Glutamatergic neuron (in vitro differentiated cells): ENCODE data around the gene GFRA1. TPM values are rescaled to one million over a fixed set of nuclear protein-coding genes. Genes with fewer than 3 reads are reported as not detected.

Experiments used
- DNase-seq: peaks from one replicate; pipeline ENCODE4 v3.0.0; 2022
- H3K27ac Mint-ChIP-seq: one replicate; pipeline ENCODE4 v1.8.0; 2020; ENCODE audit warnings: mild to moderate bottlenecking, mixed read lengths, inconsistent platforms; ENCODE audit not compliant: unreplicated experiment
- H3K27me3 Mint-ChIP-seq: one replicate; pipeline ENCODE4 v1.8.0; 2020; ENCODE audit warnings: mild to moderate bottlenecking, moderate library complexity, mixed read lengths, inconsistent platforms; ENCODE audit not compliant: unreplicated experiment
- H3K36me3 Mint-ChIP-seq: one replicate; pipeline ENCODE4 v1.8.0; 2020; ENCODE audit warnings: mild to moderate bottlenecking, mixed read lengths, inconsistent platforms; ENCODE audit not compliant: unreplicated experiment
- H3K4me1 Mint-ChIP-seq: one replicate; pipeline ENCODE4 v1.8.0; 2020; ENCODE audit warnings: mild to moderate bottlenecking, low read depth, mixed read lengths, inconsistent platforms; ENCODE audit not compliant: unreplicated experiment
- H3K4me3 Mint-ChIP-seq: one replicate; pipeline ENCODE4 v1.8.0; 2020; ENCODE audit warnings: mild to moderate bottlenecking, mixed read lengths, inconsistent platforms; ENCODE audit not compliant: unreplicated experiment
- H3K9me3 Mint-ChIP-seq: one replicate; pipeline ENCODE4 v1.8.0; 2020; ENCODE audit warnings: mild to moderate bottlenecking, moderate library complexity, mixed read lengths, inconsistent platforms; ENCODE audit not compliant: unreplicated experiment
- CTCF ChIP-seq: fragments of 200-600 bp; sonication (generic); IDR thresholded peaks from one replicate; pipeline ENCODE4 v1.5.0; 2021; ENCODE audit not compliant: partially characterized antibody, unreplicated experiment
- total RNA-seq: library from RNA; stranded (reverse); fragmentation: NEBNext Ultra II Directional; extraction: Animal tissue kit (Norgen Biotek cat#: 25700); gene quantifications from one replicate; pipeline ENCODE4 v1.2.1, GENCODE V29; 2021; ENCODE audit not compliant: unreplicated experiment

GFRA1 gene
- total RNA-seq, 1 donor from 2014 or later, result 347 TPM

GRCh38 chr10:116049974-116050304 is 223.1 kb downstream of the GFRA1 start:
- no peaks in the 10 kb centered on the region for H3K36me3 Mint-ChIP-seq
- H3K27me3 Mint-ChIP-seq, result peaks cover 7% of the 10 kb centered on the region
- DNase-seq, result no peak
- peaks cover 58% of the 10 kb centered on the region for H3K4me1 Mint-ChIP-seq
- no peak overlapping the region for H3K4me3 Mint-ChIP-seq
- no peak overlapping the region for H3K27ac Mint-ChIP-seq
- TF ChIP-seq CTCF, result no peak
- peaks cover 18% of the 10 kb centered on the region for H3K9me3 Mint-ChIP-seq

DNA sequence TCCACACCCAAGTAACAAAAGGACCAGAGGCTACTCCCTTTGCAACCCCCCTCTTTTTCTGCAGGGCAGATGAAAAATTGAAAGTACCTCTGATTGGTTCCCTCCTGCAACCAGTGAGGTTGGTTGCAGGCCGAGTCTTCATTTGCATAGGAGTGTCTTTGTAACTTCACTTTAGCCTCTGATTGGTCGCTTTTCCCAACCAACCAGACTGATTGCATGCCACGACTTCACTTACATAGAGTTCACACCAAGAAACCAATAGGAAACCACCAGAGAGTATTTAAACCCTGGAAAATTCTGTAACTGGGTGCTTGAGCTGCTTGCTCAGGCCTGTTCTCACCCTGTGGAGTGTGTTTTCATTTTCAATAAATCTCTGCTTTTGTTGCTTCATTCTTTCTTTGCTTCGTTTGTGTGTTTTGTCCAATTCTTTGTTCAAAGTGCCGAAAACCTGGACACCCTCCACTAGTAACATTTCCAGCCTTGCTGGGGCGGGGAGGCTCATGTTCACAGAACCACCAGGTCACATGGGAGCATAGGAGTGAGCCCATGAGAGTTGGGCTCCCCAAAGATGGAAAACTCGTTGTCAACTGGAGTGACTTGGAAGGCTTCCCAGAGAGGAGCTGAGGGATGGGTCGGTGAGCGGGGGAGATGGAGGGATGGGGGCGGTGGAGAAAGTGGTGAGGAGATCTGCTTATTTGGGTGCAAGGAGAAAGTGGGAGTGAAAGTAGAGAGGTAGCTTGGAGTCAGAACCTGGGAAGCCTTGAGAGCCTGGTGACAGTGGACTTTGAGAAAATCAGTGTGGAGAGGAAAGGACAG is 223.6 kb downstream of the GFRA1 start:
- Mint-ChIP-seq H3K4me1 (peaks cover 58% of the 10 kb centered on the region), H3K4me3 (no peak overlapping the region), H3K27me3 (peaks cover 7% of the 10 kb centered on the region), H3K27ac (no peak overlapping the region), H3K36me3 (no peaks in the 10 kb centered on the region), H3K9me3 (peaks cover 14% of the 10 kb centered on the region)
- no peak for DNase-seq
- no peak for TF ChIP-seq CTCF

DNA sequence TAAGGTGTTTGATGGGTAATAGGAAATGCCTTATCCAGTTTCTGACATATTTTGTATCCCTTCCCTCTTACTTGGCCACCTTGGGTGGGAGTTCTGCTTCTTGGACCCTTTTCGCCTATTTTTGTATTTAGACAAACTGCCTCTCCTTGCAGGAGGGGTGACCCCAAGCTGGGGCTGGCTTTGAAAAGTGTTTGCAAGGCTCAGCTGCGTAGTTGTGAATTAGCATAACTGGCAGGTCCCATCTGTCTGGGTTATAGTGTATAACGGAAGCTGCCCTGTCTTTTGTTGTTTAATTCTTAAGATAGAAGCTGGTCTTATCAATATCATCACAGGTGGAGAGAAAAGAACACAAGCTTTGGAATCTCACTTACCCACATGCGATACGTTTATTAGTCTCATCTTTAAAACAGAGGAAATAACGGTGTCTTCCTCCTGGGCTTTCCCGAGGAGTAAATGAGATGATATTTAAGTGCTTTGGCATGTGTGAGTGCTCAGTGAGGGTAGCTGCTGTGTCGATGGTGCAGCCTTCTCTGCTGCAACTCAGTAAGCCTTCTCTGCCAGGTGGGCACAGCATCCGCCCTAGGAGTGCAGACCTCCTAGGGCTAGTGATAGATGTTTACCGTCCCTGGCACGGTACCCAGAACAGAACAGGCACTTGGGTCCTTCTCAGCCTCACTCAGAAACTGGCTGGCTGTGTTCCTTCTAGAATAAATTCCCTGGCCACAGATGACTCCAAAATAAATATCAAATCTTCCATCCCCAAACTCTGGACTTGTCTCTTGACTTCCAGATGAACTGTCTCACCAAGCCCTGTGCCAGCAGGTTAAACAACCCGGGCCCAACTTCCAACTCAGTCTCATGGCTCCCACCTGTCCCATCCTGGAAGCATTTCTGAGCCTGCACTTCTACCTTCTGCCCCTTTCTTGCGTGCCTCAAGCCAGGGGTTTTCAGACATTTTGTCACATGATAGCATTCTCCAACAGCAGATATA is 227.3 kb downstream of the GFRA1 start:
- Mint-ChIP-seq H3K4me3 (peak overlapping the region; percentile 21), H3K4me1 (peaks cover 50% of the 10 kb centered on the region), H3K27me3 (peaks cover 3% of the 10 kb centered on the region), H3K9me3 (peaks cover 9% of the 10 kb centered on the region), H3K27ac (peak overlapping the region; percentile 53), H3K36me3 (no peaks in the 10 kb centered on the region)
- no peak for TF ChIP-seq CTCF
- no peak for DNase-seq

DNA sequence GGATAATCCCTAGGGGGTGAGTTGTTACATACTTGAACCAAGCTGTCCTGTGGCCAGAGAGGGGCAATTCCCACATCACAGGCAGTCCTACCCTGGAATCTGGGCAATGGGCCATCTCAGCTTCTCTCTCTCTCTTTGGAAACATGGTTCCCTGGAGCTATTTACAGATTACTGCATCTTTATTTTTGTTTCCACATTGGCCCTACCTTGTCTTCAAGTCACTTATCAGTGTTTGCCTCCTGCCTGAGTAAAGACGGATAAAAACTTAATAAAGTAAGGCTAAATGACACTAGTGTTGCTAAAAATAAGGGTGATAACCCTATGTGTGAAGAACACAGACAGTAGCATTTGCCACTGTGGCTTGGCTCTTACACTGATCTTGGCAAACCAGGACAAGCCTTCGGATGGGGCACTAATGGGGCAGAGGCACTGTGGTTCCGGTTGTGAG is 228.2 kb downstream of the GFRA1 start:
- Mint-ChIP-seq H3K27ac (peak overlapping the region; percentile 62), H3K27me3 (peaks cover 3% of the 10 kb centered on the region), H3K36me3 (no peaks in the 10 kb centered on the region), H3K4me1 (peaks cover 49% of the 10 kb centered on the region), H3K4me3 (peak overlapping the region; percentile 48), H3K9me3 (peaks cover 9% of the 10 kb centered on the region)
- no peak for TF ChIP-seq CTCF
- DNase-seq, result no peak

GRCh38 chr10:116043861-116044260 is 229.1 kb downstream of the GFRA1 start:
- peaks cover 9% of the 10 kb centered on the region for H3K9me3 Mint-ChIP-seq
- H3K4me3 Mint-ChIP-seq, result no peak overlapping the region
- H3K4me1 Mint-ChIP-seq, result peaks cover 44% of the 10 kb centered on the region

More at GRCh38 chr10:116043861-116044260, 229.1 kb downstream of the GFRA1 start:
- Mint-ChIP-seq H3K27ac (peak overlapping the region; percentile 31), H3K36me3 (no peaks in the 10 kb centered on the region), H3K27me3 (peaks cover 3% of the 10 kb centered on the region)
- DNase-seq, result no peak
- no peak for TF ChIP-seq CTCF
